Naive thymus-derived CD8-positive, alpha-beta T cell (primary cell): ENCODE measurements around the gene HPSE. TPM values are rescaled to one million over a fixed set of nuclear protein-coding genes. Genes with fewer than 3 reads are reported as not detected.

ENCODE experiments used
- ATAC-seq, 2 donors: fragments of 150-1000 bp; cut with Tn5 transposase in 1 of 2; sonication (Bioruptor Pico), chemical (Tn5 transposase) in 1 of 2; 1 replicate in 1 of 2; 2 replicates in 1 of 2; pipeline ENCODE4 v1.10.0; 2021; ENCODE audit warnings: mild to moderate bottlenecking in 2 of 2, moderate library complexity in 2 of 2
- POLR2A ChIA-PET: fragments of 350-600 bp; sonication (Branson Sonifier 250); formaldehyde crosslinking; loops from one replicate; lab custom pipeline; 2021; ENCODE audit warnings: antibody characterized with exemption; lab: Charles Lee
- DNase-seq, 10 donors: peaks; one replicate each; pipeline versions ENCODE4 v3.0.0 to v3.0.0-alpha.2; 2020 to 2022
- H3K27ac Mint-ChIP-seq, 10 donors: one replicate each; pipeline ENCODE4 v1.8.0; 2020 to 2022; ENCODE audit warnings: mild to moderate bottlenecking in 10 of 10, mixed read lengths in 10 of 10, moderate library complexity in 4 of 10, inconsistent platforms in 1 of 10
- H3K27me3 Mint-ChIP-seq, 5 donors: one replicate each; pipeline ENCODE4 v1.8.0; 2021 to 2022; ENCODE audit warnings: mixed read lengths in 5 of 5
- H3K36me3 Mint-ChIP-seq, 3 donors: one replicate each; pipeline ENCODE4 v1.8.0; 2020 to 2022; ENCODE audit warnings: mixed read lengths in 3 of 3, mild to moderate bottlenecking in 2 of 3, inconsistent platforms in 1 of 3
- H3K4me1 Mint-ChIP-seq, 4 donors: one replicate each; pipeline ENCODE4 v1.8.0; 2021 to 2022; ENCODE audit warnings: mixed read lengths in 4 of 4
- H3K4me3 Mint-ChIP-seq, 10 donors: one replicate each; pipeline ENCODE4 v1.8.0; 2020 to 2022; ENCODE audit warnings: mild to moderate bottlenecking in 10 of 10, mixed read lengths in 10 of 10, moderate library complexity in 6 of 10, inconsistent platforms in 1 of 10
- H3K9me3 Mint-ChIP-seq, 9 donors: one replicate each; pipeline ENCODE4 v1.8.0; 2020 to 2022; ENCODE audit warnings: mixed read lengths in 9 of 9, mild to moderate bottlenecking in 3 of 9, inconsistent platforms in 1 of 9, moderate library complexity in 1 of 9
- polyA plus RNA-seq, 3 donors: library from polyadenylated mRNA; unstranded; fragments of 300-500 nt; fragmentation: Illumina TruSeq; gene quantifications; one replicate each; pipeline ENCODE4 v1.2.3, GENCODE V29; 2021
- total RNA-seq, 8 experiments: library from RNA in 2 of 8; stranded (reverse) in 2 of 8; gene quantifications; one replicate each; pipeline ENCODE4 v1.2.3 and lab custom pipeline; 2021 to 2026

Gene HPSE
- total and polyA plus RNA-seq, 5 experiments from 2014 or later: 2.5 to 5.3 (median 3.4) TPM

DNA sequence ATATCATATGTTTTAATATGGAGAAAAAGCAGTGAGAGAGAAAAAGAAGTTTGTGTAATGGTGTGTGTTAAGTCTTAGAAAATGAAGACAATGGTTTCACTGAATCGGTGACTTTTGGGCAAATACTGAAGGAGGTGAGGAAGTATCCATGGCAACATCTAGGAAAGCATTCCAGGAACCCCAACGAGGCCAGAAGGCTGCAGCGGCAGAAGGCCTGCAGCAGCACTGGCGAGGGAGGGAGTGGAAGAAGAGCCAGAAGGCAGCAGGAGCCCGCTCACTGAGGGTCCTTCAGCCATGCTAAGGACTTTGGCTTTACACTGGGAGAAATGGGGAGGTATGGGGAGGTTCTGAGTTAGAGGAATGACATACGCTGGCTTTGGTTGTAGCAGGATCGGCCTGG, 76.8 kb downstream of the HPSE start:
- no peak for ATAC-seq
- DNase-seq: no peak
- no peaks in the 10 kb centered on the region for H3K27me3 Mint-ChIP-seq
- H3K27ac Mint-ChIP-seq: peak overlapping the region in 6 of 10 donors; percentile 11 to 55 (median 35)
- H3K4me1 Mint-ChIP-seq: peaks cover 4 to 54% (median 16%) of the 10 kb centered on the region in 4 donors
- peaks cover 0 to 11% (median 8%) of the 10 kb centered on the region in 3 donors for H3K36me3 Mint-ChIP-seq
- H3K4me3 Mint-ChIP-seq: no peak overlapping the region
- H3K9me3 Mint-ChIP-seq: no peaks in the 10 kb centered on the region
- POLR2A ChIA-PET: interaction anchor here (0.7 kb wide), 2 partner anchors 8 to 165 kb away, joined by 3 read pairs; no protein-coding TSS in a partner anchor

DNA sequence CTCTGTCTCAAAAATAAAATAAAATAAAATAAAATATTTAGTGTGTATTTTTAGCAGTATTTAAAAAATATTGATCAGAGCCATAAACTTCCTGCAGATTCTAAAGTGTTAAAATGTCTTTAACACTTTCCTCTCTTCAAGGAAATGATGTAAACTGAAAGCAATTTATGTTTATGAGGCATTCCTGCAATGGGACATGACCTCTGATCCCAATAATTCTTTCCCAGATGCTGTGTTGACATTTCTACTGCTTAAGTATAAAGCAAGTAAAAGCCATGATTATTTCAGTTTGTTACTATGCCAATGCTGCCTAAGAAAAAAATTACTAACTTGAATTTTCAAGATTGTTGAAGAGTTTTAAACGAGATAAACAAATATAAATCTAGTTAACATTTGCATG, 79.1 kb downstream of the HPSE start:
- H3K36me3 Mint-ChIP-seq: peaks cover 0 to 8% (median 3%) of the 10 kb centered on the region in 3 donors
- H3K9me3 Mint-ChIP-seq: no peaks in the 10 kb centered on the region
- POLR2A ChIA-PET: no interaction called here
- no peaks in the 10 kb centered on the region for H3K27me3 Mint-ChIP-seq
- no peak for DNase-seq
- peaks cover 18 to 76% (median 32%) of the 10 kb centered on the region in 4 donors for H3K4me1 Mint-ChIP-seq
- no peak overlapping the region for H3K4me3 Mint-ChIP-seq
- no peak overlapping the region for H3K27ac Mint-ChIP-seq
- no peak for ATAC-seq

DNA sequence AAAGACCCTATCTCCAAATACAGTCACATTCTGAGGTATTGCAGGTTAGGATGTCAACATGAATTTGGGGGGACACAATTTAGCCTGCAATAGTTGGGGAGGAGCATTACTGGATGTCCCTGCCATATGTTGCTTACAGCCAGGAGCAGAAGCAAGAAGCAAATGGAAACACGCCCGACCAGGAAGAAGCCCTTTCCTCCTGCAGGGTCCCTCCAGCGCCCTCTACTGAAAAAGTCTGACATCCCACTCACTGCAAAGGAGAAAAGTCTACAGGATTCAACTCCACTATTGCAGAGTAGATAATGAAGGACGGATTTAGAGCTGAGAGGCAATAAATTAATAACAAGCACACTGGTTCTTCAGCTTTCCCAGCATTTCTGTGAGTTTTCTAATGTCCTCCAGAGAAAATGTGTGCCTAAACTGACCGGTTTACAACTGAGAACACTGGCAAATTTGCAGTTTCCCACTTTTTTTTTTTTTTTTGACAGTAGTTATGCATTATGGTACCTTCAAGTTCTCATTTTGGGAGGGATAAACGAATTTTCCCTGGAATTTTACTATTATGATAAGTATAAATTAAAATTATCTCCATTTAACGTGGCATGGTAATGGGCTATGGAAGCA, 81.8 kb downstream of the HPSE start:
- Mint-ChIP-seq H3K9me3 (no peaks in the 10 kb centered on the region), H3K4me3 (peak overlapping the region in 4 of 10 donors; percentile 19 to 59 (median 30)), H3K27me3 (no peaks in the 10 kb centered on the region), H3K27ac (peak overlapping the region; percentile 26 to 88 (median 68)), H3K36me3 (peaks cover 0 to 2% (median 0%) of the 10 kb centered on the region in 3 donors), H3K4me1 (peaks cover 16 to 58% (median 24%) of the 10 kb centered on the region in 4 donors)
- ATAC-seq (peak; percentile 93 to 95), DNase-seq (peak; percentile 46 to 87 (median 76))
- POLR2A ChIA-PET: interaction anchor here (0.6 to 2.4 kb wide), 12 partner anchors 35 to 245 kb away, joined by 3 to 13 read pairs (median 4); partner anchors contain the start of gene PLAC8

DNA sequence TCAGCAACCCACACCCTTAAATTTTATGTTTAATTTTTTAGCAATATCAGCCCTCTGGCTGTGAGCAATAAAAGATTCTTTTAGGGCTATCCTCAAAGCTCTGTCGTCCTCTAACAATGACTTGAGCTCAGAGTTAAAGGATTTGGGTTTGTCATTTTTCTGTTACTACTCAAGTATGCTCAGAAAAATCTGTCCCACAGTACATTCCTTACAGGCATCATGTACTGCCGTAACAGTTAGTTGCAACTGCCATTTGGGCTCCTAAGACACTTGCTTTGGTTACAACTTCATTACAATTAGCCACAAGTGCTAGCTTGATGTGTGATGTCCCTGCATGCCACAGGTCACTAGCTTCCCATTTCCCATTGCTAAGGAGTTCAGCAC, 83.2 kb downstream of the HPSE start:
- H3K27me3 Mint-ChIP-seq: no peaks in the 10 kb centered on the region
- H3K4me3 Mint-ChIP-seq: peak overlapping the region in 2 of 10 donors; percentile 29 to 42
- POLR2A ChIA-PET: interaction anchor here (0.5 to 2.4 kb wide), 6 partner anchors 10 to 224 kb away, joined by 3 to 13 read pairs (median 4); no protein-coding TSS in a partner anchor
- peaks cover 16 to 57% (median 23%) of the 10 kb centered on the region in 4 donors for H3K4me1 Mint-ChIP-seq
- H3K9me3 Mint-ChIP-seq: no peaks in the 10 kb centered on the region
- DNase-seq (no peak), ATAC-seq (peak in 1 of 2 donors; percentile 22)
- peaks cover 0 to 2% (median 0%) of the 10 kb centered on the region in 3 donors for H3K36me3 Mint-ChIP-seq
- peak overlapping the region in 4 of 10 donors; percentile 26 to 84 (median 64) for H3K27ac Mint-ChIP-seq

DNA sequence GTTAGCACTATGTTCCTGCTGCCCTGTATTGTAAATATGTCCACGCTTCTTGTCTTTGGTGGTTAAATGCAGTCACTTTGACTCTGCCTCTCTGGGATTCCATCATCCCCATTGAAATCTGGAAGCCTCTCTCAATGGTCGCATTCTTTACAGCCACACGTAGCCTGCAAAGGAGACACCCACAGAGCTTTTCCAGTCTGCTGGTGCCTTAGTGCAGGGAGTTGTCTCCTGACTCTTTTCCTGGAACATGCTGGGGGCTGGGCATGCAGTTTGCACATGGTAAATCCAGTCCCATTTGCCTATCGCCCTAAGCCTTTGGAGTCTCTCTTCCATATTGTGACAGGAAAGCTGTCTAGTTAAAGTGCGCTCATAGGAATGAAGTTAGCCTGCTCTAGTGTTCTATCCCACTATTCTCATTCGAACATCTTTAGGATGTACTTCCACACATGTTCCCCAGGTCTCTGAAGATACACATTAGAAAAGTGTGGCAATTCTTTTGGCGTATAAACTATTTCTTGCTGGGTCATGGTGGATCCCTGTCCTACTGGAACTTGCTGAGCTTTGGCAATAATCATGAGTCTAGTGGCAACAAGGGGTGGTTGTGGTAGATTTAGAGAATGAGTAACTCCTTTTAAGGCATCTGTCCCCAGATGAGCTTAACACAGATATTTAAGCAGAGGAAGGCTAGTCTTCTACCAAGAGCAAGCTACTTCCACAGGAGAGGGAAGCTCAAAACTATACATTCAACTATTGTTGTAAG, 83.8 kb downstream of the HPSE start:
- H3K27ac Mint-ChIP-seq: peak overlapping the region in 3 of 10 donors; percentile 26 to 53 (median 34)
- H3K4me3 Mint-ChIP-seq: no peak overlapping the region
- H3K36me3 Mint-ChIP-seq: peaks cover 0 to 2% (median 0%) of the 10 kb centered on the region in 3 donors
- H3K27me3 Mint-ChIP-seq: no peaks in the 10 kb centered on the region
- H3K4me1 Mint-ChIP-seq: peaks cover 16 to 57% (median 23%) of the 10 kb centered on the region in 4 donors
- no peak for DNase-seq
- POLR2A ChIA-PET: interaction anchor here (0.5 to 2.4 kb wide), 7 partner anchors 9 to 223 kb away, joined by 3 to 13 read pairs (median 3); no protein-coding TSS in a partner anchor
- no peak for ATAC-seq
- no peaks in the 10 kb centered on the region for H3K9me3 Mint-ChIP-seq

DNA sequence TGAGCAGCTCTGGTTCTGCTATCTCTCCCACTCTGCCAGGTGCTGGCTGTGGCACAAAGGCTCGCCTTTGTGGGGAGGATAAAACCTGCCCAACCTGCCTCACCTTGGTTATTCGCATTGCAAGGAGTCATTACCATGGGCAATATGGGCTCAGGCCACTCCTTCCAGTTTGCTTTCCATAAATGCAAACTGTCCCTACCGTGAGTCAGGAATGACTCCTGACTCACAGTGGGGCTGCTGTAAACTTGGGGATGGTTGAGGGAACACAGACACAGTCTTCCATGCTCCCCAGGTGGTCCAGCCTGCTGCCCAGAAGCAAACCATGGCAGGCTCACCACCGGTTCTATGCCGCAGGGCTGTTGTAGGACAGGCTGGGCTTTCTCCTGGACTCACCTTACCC, 86.2 kb downstream of the HPSE start:
- Mint-ChIP-seq H3K27me3 (no peaks in the 10 kb centered on the region), H3K27ac (no peak overlapping the region), H3K9me3 (peaks cover 0 to 2% (median 0%) of the 10 kb centered on the region in 9 donors), H3K4me1 (peaks cover 17 to 64% (median 26%) of the 10 kb centered on the region in 4 donors), H3K36me3 (peaks cover 0 to 8% (median 0%) of the 10 kb centered on the region in 3 donors), H3K4me3 (no peak overlapping the region)
- POLR2A ChIA-PET: interaction anchor here (1.8 kb wide), 1 partner anchor 37 kb away, joined by 5 read pairs; no protein-coding TSS in a partner anchor
- no peak for DNase-seq
- no peak for ATAC-seq

DNA sequence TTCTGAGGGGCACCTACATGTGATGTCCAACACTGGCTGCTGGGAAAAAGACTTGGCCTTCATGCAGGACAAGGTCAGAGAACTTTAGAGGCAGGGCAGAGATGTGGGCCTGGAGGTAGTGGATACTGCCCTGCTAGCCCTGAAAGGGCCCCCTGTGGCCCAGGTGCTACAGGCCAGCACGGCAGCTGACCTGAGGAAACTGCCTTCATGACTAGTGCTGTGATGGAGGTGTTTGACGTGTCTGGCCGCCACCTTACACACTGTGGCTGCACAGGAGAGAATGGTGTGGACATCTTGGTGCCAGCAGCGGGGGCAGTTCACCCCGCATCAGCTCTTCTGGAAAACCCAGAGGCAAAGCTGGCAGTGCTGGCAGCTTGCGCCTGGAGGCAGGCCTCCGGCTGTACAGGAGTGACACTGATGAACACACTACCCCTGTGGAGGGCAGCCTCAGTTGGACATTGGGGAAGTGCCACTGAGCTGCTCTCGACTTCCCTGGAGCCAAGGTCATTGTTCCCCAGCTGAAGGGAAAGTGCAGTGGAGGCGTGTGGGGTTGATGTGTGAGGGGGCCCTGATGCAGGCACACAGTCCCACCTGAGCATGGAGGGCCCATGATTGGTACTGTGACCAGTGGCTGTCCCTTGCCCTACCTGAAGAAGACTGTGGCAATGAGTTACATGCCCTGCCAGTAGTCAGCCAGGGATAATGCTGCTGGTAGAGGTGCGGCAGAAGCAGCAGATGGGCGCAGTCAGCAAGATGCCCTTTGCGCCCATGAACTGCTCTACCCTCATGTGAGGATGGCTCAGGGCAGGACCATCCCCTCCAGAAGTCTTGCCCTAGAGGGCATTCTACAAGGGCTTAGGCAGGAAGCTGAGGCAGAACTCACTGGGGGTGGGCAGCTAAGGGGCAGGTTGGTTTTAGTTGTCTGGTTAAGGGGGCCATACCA, 87.0 kb downstream of the HPSE start:
- Mint-ChIP-seq H3K4me3 (no peak overlapping the region), H3K4me1 (peaks cover 14 to 58% (median 26%) of the 10 kb centered on the region in 4 donors), H3K36me3 (peaks cover 0 to 10% (median 0%) of the 10 kb centered on the region in 3 donors), H3K27me3 (no peaks in the 10 kb centered on the region), H3K27ac (peak overlapping the region in 3 of 10 donors; percentile 10 to 53 (median 44)), H3K9me3 (peaks cover 0 to 2% (median 0%) of the 10 kb centered on the region in 9 donors)
- ATAC-seq: no peak
- POLR2A ChIA-PET: interaction anchor here (0.6 to 1.8 kb wide), 3 partner anchors 11 to 36 kb away, joined by 3 to 5 read pairs (median 4); no protein-coding TSS in a partner anchor
- DNase-seq: no peak

Other genes starting within 250 kb of the HPSE start
- gene PLAC8, start 220.1 kb downstream of the HPSE start, total RNA-seq: 100 to 1,000 TPM; 222 to 258 TPM
- gene PLAC8, start 220.1 kb downstream of the HPSE start, polyA plus RNA-seq: 100 to 1,000 TPM; 470 to 615 (median 609) TPM
- 1 to 10 TPM; 5.3 to 5.9 TPM for gene COQ2, start 50.0 kb downstream of the HPSE start, total RNA-seq
- 1 to 10 TPM; 5.0 to 8.1 (median 5.2) TPM for gene COQ2, start 50.0 kb downstream of the HPSE start, polyA plus RNA-seq
- gene HELQ, start 121.0 kb upstream of the HPSE start, total RNA-seq: 10 to 100 TPM; 50.1 to 50.2 TPM
- 10 to 100 TPM; 16.7 to 27.5 (median 19.9) TPM for gene HELQ, start 121.0 kb upstream of the HPSE start, polyA plus RNA-seq
- gene MRPS18C, start 121.2 kb upstream of the HPSE start, total RNA-seq: 10 to 100 TPM; 52.9 to 66.1 TPM
- gene MRPS18C, start 121.2 kb upstream of the HPSE start, polyA plus RNA-seq: 10 to 100 TPM; 45.4 to 64.6 (median 50.5) TPM
- gene ABRAXAS1, start 150.3 kb upstream of the HPSE start, total RNA-seq: 10 to 100 TPM; 45.3 to 47.8 TPM
- gene ABRAXAS1, start 150.3 kb upstream of the HPSE start, polyA plus RNA-seq: 10 to 100 TPM; 13.8 to 15.3 (median 14.0) TPM
- 1 to 10 TPM; 4.2 to 6.1 TPM for gene GPAT3, start 201.3 kb upstream of the HPSE start, total RNA-seq
- gene GPAT3, start 201.3 kb upstream of the HPSE start, polyA plus RNA-seq: 1 to 10 TPM; 1.6 to 3.2 (median 1.6) TPM